GM20431 (cell line): ENCODE data around the gene DDX4.

Experiments used
- in situ Hi-C: fragments of 300-500 bp; cut with MseI, MboI; formaldehyde crosslinking; loops from one replicate; pipeline ENCODE4 v1.15.0; 2020; ENCODE audit warnings: low sequenced_read_pairs; ENCODE audit not compliant: unreplicated experiment

Gene DDX4

DNA sequence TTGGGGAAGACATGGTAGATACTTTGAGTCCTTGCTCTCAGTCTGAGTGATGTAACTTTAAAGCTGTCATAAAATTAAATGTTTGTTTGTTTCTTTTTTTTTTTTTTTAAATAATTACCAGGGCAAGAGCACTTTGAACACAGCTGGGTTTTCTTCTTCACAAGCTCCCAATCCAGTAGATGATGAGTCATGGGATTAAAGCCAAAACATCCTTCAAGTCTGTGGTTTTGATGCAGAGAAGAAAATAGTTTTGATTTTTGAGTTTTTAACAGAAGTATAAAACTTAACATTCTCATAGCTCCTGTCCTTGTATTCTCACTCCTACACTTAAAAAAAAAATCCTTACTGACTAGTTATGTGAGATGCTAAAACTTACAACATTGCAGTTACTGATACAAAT lies 78.5 kb downstream of the DDX4 start:
- in situ Hi-C loops = no loop called here

- in situ Hi-C loops = no loop called here
Measured at GRCh38 chr5:55817030-55817429, 79.2 kb downstream of the DDX4 start.

- in situ Hi-C loops = no loop called here
Measured at GRCh38 chr5:55820488-55820887, 82.6 kb downstream of the DDX4 start.

DNA sequence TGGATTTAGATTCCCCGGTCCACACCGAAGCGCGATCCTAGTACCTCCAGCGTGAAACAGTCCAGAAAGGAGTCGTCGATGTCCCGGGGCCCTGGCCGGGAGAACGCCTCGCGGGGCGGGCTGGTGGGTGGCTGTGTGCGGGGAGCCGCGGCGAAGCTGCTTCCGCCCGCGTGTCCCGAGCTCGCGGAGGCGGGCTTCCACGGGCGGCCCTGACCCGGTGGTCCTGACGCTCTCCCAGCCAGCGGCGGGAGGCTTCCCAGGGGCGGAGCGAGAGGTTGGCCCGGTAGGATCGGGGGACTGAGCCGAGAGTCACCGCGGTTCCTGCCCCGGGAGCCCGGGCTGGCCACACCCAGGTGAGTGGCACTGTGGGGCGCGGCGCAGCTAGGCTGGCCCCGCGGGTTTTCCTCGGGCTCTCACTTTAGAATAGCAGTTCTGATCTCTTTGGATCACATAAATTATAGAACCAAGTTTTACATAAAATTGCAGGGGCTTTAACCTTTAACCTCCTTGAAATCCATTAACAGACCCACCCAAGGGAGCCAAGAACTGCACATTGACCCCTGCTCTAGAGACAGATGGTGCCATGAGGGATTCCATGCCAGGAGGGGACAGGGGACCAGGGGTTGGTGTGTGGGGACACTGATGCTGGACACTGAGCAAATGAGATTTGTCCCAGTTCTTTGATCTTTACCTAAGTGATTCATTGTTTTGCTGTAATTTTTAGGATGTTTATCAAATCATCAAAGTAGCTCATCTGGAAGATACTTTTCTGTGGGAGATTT lies 84.1 kb downstream of the DDX4 start:
- in situ Hi-C loops = no loop called here

DNA sequence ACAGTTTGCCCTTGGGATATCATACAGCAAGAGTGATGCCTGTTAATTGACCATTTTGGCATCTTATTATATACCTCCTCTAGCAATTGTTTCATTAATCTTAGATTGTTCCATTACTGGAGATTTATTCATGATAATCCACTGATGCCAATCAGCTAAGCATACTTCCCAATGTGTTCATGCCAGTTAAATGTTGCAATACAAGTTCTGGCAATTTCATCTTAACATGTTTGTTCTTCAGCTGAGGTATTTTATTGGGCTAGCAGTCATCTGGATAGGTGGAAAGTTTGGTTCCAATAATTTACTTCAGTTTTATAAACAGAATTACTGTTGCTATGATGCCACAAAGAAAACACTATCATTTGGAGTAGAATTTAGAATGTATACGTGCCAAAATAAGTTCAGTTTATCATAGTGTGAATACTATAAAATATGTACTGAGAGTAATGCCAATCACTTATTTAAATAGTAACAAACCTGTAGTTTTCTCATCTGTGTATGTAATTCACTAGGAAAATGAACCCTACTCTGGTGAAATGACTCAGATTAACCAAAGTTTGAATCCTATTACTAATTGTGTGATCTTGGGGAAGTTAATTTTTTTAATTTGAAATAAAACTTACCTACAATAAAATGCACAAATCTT lies 85.4 kb downstream of the DDX4 start:
- in situ Hi-C loops = no loop called here

DNA sequence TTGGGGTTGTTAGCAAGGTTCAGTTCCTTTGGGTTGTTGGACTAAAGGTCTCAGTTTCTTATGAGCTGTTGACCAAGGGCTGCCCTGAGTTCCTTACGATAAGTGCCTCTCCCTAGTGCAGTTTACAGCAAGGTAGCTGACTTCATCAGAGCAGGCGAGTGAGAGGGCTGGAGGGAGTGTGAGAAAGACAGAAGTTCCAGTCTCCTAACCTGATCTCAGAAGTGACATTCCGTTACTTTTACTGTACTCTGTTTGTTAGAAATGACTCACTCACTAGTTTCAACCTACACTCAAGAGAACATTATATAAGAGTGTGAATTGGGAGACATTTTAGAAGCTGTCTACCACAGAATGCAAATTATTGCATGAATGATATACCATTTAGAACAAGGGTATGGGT lies 92.1 kb downstream of the DDX4 start:
- in situ Hi-C loops = no loop called here

GRCh38 chr5:55832446-55832845 lies 94.6 kb downstream of the DDX4 start:
- in situ Hi-C loops = no loop called here

GRCh38 chr5:55836191-55836590 lies 98.3 kb downstream of the DDX4 start:
- in situ Hi-C loops = no loop called here

GRCh38 chr5:55841976-55842375 lies 104.1 kb downstream of the DDX4 start:
- in situ Hi-C loops = no loop called here

DNA sequence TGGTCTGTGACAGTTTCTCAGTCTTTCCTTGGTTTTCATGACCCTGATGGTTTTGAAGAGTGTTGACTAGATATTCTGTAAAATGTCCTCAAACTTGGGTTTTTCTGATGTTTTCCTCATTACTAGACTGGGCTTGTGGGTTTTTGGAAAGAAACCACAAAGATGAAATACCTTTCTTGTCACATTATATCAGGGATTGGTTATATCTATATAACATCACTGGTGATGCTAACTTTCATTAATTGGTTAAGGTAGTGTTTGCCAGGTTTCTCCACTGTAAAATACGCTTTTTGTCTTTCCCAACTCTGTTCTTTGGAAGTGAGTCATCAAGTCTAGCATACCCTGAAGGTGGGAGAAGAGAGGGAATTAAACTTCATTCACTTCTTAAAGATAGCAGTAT lies 110.0 kb downstream of the DDX4 start:
- in situ Hi-C loops = no loop called here

- in situ Hi-C loops = no loop called here
Measured at GRCh38 chr5:55848783-55849182, 110.9 kb downstream of the DDX4 start.

DNA sequence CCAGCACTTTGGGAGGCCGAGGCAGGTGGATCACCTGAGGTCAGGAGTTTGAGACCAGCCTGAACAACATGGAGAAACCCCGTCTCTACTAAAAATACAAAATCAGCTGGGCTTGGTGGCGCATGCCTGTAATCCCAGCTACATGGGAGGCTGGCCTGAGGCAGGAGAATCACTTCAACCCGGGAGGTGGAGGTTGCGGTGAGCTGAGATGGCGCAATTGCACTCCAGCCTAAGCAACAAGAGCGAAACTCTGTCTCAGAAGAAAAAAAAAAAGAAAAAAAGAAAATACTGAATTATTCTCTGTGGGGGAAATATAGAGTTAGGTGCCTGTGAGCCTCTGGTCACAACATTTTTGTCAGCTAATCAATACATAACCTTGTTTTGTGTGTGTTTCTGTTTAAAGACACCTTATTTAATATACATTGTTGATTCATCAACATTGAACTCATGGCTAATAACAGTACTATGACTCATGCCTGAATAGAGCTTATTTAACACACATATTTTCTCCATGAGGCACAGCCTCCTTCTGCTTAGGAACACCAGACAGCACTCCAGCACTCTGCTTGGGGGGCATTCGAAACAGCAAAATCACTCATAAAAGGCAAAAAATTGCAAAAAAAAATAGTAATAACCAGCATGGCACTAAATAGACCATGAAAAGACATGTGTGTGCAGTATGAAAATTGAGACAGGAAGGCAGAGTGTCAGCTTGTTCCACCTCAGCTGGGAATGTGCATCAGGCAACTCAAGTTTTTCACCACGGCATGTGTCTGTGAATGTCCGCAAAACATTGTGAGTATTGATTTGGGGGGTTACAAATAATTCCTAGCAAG lies 113.2 kb downstream of the DDX4 start, which contains the start of gene IL31RA:
Gene IL31RA, plus strand, starts transcription at position 519 of the 836 bp plus-strand sequence. Its CDS starts 214 bp downstream, at position 733.
- in situ Hi-C loops = no loop called here

GRCh38 chr5:55851675-55851979 lies 113.8 kb downstream of the DDX4 start:
- in situ Hi-C loops = no loop called here

GRCh38 chr5:55852503-55852902 lies 114.6 kb downstream of the DDX4 start:
- in situ Hi-C loops = no loop called here

GRCh38 chr5:55853041-55853670 lies 115.3 kb downstream of the DDX4 start:
- in situ Hi-C loops = no loop called here

GRCh38 chr5:55853818-55854217 lies 116.0 kb downstream of the DDX4 start:
- in situ Hi-C loops = no loop called here

GRCh38 chr5:55855509-55855908 lies 117.6 kb downstream of the DDX4 start:
- in situ Hi-C loops = no loop called here

- in situ Hi-C loops = no loop called here
Measured at GRCh38 chr5:55856516-55857246, 118.8 kb downstream of the DDX4 start.

DNA sequence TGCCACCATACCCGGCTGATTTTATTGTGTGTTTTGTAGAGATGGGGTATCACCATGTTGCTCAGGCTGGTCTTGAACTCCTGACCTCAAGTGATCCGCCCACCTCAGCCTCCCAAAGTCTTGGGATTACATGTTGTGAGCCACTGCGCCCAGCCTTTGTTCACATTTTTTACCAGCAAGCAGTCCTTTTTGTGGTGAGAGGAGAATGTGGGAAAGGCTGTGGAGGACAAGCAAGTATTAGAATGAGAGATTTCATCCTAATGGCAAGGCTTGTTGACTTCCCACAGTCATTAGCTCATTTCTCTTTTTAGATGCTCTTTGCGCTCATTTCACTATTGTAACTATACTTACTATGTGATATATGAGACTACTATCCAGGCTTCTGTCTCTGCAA lies 119.4 kb downstream of the DDX4 start:
- in situ Hi-C loops = no loop called here

GRCh38 chr5:55858104-55858503 lies 120.2 kb downstream of the DDX4 start:
- in situ Hi-C loops = no loop called here
